Measurements from ENCODE around the gene TMCC1.

GRCh38 chr3:129684270-129684669, 209.2 kb downstream of the TMCC1 start:
- TF ChIP-seq CTCF (IDR thresholded peaks at IDR 0.05) (no peak), POLR2A (IDR thresholded peaks at IDR 0.05) (no peak)
